Cardiac muscle cell (in vitro differentiated cells and primary cell): ENCODE results near the gene N4BP2. TPM values are rescaled to one million over a fixed set of nuclear protein-coding genes. Genes with fewer than 3 reads are reported as not detected.

ENCODE experiments used
- DNase-seq, 2 donors: peaks; one replicate each; pipeline versions ENCODE4 v3.0.0 to v3.0.0-alpha.2; 2010 to 2017; ENCODE audit warnings: low read depth in 1 of 2, low spot score in 1 of 2
- H3K27ac ChIP-seq: fragments of 200-600 bp; sonication (generic); 2 replicates; pipeline ENCODE4 v1.5.1; 2016
- H3K27me3 ChIP-seq: fragments of 200-600 bp; sonication (generic); 2 replicates; pipeline ENCODE4 v1.6.0; 2016; ENCODE audit warnings: control low read depth
- H3K36me3 ChIP-seq: fragments of 200-600 bp; sonication (generic); 2 replicates; pipeline ENCODE4 v1.5.1; 2016; ENCODE audit warnings: control low read depth
- H3K4me1 ChIP-seq: fragments of 200-600 bp; sonication (generic); 2 replicates; pipeline ENCODE4 v1.8.1; 2017; ENCODE audit warnings: low read depth, mild to moderate bottlenecking, mixed run types
- H3K4me3 ChIP-seq: fragments of 200-600 bp; sonication (generic); 2 replicates; pipeline ENCODE4 v1.5.1; 2016; ENCODE audit warnings: mild to moderate bottlenecking
- H3K9me3 ChIP-seq: fragments of 200-600 bp; sonication (generic); 2 replicates; pipeline ENCODE4 v1.5.1; 2017; ENCODE audit warnings: low read depth, mild to moderate bottlenecking, control low read depth
- CTCF ChIP-seq: IDR thresholded peaks from 2 replicates; pipeline ENCODE4 v1.5.1; 2012; ENCODE audit warnings: low read depth, mild to moderate bottlenecking, low read length
- polyA plus RNA-seq: library from polyadenylated mRNA; unstranded; fragments of >200 nt; fragmentation: Nextera tagmentation; extraction: Ambion mirVana; gene quantifications from 2 replicates; pipeline ENCODE4 v1.2.1, GENCODE V29; 2016
- total RNA-seq: library from RNA; depleted of rRNA; stranded (reverse); fragments of >200 nt; gene quantifications from 2 replicates; pipeline ENCODE4 v1.2.3, GENCODE V29; 2016

N4BP2 gene
- total and polyA plus RNA-seq, 2 experiments from 2014 or later: 22.1 to 27.9 TPM

GRCh38 chr4:40157436-40157835 is 100.8 kb downstream of the N4BP2 start:
- no peaks in the 10 kb centered on the region for H3K9me3 ChIP-seq
- no peak overlapping the region for H3K27ac ChIP-seq
- peaks cover 6% of the 10 kb centered on the region for H3K36me3 ChIP-seq
- no peak for TF ChIP-seq CTCF
- no peak for DNase-seq
- no peaks in the 10 kb centered on the region for H3K27me3 ChIP-seq
- no peaks in the 10 kb centered on the region for H3K4me1 ChIP-seq
- H3K4me3 ChIP-seq: no peak overlapping the region

DNA sequence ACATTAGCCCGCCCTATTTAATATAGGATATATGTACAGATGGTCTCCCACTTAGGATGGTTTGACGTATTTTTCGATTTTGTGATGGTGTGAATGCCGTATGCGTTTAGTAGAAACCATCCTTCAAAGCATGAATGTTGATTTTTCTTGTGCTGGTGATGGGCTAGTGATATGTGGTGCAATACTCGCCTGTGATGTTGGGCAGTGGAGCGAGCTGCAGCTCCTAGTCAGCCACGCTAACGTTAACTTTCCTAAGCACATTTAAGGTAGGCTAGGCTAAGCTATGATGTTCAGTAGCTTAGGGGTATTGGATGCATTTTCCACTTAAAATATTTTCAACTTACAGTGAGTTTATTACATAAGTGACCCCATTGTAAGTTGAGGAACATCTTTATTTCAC is 103.6 kb downstream of the N4BP2 start:
- no peak for DNase-seq
- Histone ChIP-seq H3K27ac (no peak overlapping the region), H3K4me1 (no peaks in the 10 kb centered on the region), H3K4me3 (no peak overlapping the region), H3K27me3 (no peaks in the 10 kb centered on the region), H3K36me3 (no peaks in the 10 kb centered on the region), H3K9me3 (no peaks in the 10 kb centered on the region)
- TF ChIP-seq CTCF: no peak

- Histone ChIP-seq H3K4me3 (no peak overlapping the region), H3K27ac (no peak overlapping the region), H3K4me1 (no peaks in the 10 kb centered on the region), H3K9me3 (no peaks in the 10 kb centered on the region), H3K27me3 (no peaks in the 10 kb centered on the region), H3K36me3 (no peaks in the 10 kb centered on the region)
- TF ChIP-seq CTCF: no peak
- DNase-seq: no peak
Observed at GRCh38 chr4:40164459-40164858, 107.8 kb downstream of the N4BP2 start.

GRCh38 chr4:40165916-40166315 is 109.3 kb downstream of the N4BP2 start:
- Histone ChIP-seq H3K36me3 (no peaks in the 10 kb centered on the region), H3K27me3 (no peaks in the 10 kb centered on the region), H3K4me1 (no peaks in the 10 kb centered on the region), H3K9me3 (no peaks in the 10 kb centered on the region), H3K4me3 (no peak overlapping the region), H3K27ac (no peak overlapping the region)
- no peak for TF ChIP-seq CTCF
- DNase-seq: no peak

DNA sequence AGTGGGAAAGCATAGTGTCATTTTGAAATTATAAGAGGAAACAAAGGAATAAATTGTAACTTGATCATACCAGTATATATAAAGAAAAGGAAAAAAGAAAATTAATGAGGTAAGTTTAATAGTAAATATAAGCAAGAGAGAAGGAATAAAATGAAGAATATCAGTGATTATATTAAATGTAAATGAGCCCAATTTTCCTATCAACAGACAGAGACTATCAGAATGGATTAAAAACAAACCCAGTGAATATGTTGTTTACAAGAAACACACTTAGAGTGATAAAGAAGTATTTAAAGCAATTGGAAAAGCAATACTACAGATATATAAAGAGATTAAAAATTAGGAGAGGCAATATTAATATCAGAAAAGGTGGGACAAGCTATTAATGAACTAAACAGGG is 111.4 kb downstream of the N4BP2 start:
- Histone ChIP-seq H3K27ac (no peak overlapping the region), H3K4me1 (no peaks in the 10 kb centered on the region), H3K36me3 (no peaks in the 10 kb centered on the region), H3K9me3 (no peaks in the 10 kb centered on the region), H3K4me3 (no peak overlapping the region), H3K27me3 (no peaks in the 10 kb centered on the region)
- DNase-seq: no peak
- no peak for TF ChIP-seq CTCF

DNA sequence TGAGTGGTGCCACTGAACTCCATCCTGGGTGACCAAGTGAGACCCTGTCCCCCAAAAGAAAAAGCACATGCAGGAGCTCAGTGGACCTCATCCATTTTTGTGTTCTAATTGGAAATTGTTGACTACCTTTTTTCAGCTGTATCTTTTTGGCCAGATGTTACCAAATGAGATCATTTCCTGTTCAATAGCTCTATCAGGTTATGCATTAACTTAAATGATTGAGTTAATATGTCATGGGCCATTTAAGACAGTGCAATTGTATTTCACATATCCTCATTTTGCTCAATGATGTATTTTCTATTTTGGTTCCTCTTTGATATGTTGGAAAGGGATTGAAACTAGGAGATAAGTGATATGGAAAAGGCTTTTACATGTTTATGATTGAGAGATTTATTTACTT is 113.9 kb downstream of the N4BP2 start:
- no peak for DNase-seq
- no peak overlapping the region for H3K27ac ChIP-seq
- TF ChIP-seq CTCF: no peak
- H3K36me3 ChIP-seq: no peaks in the 10 kb centered on the region
- H3K4me1 ChIP-seq: no peaks in the 10 kb centered on the region
- H3K27me3 ChIP-seq: no peaks in the 10 kb centered on the region
- no peak overlapping the region for H3K4me3 ChIP-seq
- no peaks in the 10 kb centered on the region for H3K9me3 ChIP-seq
